Hematopoietic multipotent progenitor cell (in vitro differentiated cells): Measurements from ENCODE around the gene UBE2L5. TPM values are rescaled to one million over a fixed set of nuclear protein-coding genes. Genes with fewer than 3 reads are reported as not detected.

ENCODE experiments used
- DNase-seq, 3 donors: peaks; one replicate each; pipeline ENCODE4 v3.0.0-alpha.2; 2011 to 2015; ENCODE audit warnings: low read depth in 2 of 3, low spot score in 2 of 3
- total RNA-seq: library from RNA; depleted of rRNA; stranded (reverse); fragments of >200 nt; gene quantifications from one replicate; pipeline ENCODE4 v1.2.3, GENCODE V29; 2012

UBE2L5 gene
- total RNA-seq, 1 donor = 0.27 TPM

- DNase-seq = no peak
These were observed 18.8 kb upstream of the UBE2L5 start for GRCh38 chr13:30403456-30403855.

- no peak for DNase-seq
These were observed 18.1 kb upstream of the UBE2L5 start for GRCh38 chr13:30404207-30404606.

DNA sequence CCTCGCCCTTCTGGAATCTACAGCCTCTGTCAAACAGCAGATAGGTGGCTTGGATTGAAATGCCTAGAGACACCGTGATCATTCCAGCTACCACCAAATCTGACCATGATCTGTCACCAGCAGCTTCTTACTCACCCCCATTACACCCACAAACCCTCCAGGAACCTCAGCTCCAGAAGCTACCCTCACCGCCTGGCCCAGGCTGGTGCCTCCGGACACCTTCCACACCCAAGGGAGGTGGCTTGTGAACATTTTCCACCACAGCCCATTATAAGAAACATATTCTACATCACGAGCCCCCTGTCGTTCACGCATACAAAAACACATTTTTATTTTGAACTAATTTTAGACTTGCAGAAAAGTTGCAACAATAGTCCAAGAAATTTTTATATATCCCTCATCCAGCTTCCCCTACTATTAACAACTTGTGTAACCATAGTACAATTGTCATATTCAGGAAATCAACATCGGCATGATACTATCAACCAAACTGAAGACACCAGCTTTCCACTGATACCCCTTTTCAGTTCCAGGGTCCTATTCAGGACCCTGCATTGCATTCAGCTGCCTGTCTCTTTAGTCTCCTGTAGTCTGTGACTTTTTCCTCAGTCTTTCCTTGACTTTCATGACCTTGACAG, 15.4 kb upstream of the UBE2L5 start:
- DNase-seq = no peak

GRCh38 chr13:30408319-30409101, 13.8 kb upstream of the UBE2L5 start:
- DNase-seq = peak; percentile 75 to 96 (median 94)

GRCh38 chr13:30409886-30410704, 12.2 kb upstream of the UBE2L5 start:
- DNase-seq = no peak

DNA sequence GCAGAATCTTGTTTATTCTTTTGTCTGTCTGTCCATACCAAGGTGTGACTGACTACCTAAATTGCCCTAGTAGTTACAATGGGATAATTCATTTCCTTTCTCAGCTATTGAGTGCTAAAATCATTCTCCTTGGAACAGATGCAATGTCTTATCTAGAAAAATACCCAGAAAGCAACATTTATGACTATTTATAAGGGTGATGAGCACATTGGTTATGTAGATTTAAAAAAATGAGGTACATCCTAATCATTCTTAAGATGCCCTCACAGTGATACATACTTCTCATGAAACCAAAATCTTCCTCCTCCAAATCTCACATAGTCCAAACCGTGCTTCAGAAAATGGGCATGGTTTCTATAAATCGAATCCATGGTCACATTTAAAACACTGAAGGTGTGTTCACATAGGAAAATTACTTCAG, 11.6 kb upstream of the UBE2L5 start:
- DNase-seq = no peak

DNA sequence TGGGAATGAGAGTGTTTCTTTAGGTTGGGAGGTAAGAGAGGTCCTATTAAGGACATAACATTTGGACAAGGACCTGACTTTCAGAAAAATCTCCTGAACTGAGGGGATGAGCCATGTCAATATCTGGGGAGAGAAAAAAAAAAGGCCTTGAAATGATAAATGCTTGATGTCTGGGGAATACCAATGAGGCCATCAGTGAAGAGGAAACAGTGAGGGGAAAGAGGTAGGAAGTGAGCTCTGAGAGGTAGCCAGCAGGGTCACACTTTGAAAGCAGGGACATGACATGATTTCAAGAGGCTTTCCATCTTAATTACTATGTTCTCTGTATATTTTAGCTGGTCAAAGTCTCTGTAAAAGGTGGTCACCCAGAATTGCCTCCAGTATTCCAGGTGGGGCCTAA, 9.9 kb upstream of the UBE2L5 start:
- no peak for DNase-seq

GRCh38 chr13:30413842-30414241, 8.5 kb upstream of the UBE2L5 start:
- DNase-seq = no peak

DNA sequence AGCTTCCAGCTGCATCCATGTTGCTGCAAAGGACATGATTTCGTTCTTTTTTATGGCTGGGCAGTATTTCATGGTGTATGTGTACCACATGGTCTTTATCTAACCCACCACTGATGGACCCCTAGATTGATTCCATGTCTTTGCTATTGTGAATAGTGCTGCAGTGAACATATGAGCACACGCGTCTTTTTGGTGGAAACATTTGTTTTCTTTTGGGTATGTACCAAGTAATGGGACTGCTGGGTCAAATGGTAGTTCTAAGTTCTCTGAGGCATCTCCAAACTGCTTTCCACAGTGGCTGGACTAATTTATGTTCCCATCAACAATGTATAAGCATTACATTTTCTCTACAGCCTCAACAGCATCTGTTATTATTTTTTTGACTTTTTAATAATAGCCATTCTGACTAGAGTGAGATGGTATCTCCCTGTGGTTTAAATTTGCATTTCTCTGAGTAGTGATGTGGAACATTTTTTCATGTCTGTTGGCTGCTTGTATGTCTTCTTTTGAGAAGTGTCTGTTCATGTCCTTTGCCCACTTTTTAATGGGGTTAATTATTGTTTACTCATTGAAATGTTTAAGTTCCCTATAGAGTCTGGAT, 6.8 kb upstream of the UBE2L5 start:
- DNase-seq = no peak

DNA sequence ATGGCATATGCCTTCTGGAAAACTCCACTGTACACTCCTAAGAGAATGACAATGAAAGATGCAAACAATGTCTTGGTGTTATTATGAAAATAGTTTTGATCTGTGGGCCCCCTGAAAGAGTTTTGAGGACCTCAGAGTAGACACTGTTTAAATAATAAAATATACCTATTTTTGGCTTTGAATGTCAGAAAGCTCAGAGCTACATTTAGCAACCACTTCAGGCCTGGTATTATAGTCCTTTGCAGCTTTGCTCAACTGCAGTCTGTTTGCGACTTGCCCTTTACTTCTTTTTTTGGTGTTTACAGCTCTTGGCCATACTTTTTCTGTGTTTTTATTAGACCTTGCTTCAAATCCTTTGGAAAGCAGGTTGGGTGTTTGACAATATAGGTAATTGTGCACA, 5.8 kb upstream of the UBE2L5 start:
- no peak for DNase-seq

DNA sequence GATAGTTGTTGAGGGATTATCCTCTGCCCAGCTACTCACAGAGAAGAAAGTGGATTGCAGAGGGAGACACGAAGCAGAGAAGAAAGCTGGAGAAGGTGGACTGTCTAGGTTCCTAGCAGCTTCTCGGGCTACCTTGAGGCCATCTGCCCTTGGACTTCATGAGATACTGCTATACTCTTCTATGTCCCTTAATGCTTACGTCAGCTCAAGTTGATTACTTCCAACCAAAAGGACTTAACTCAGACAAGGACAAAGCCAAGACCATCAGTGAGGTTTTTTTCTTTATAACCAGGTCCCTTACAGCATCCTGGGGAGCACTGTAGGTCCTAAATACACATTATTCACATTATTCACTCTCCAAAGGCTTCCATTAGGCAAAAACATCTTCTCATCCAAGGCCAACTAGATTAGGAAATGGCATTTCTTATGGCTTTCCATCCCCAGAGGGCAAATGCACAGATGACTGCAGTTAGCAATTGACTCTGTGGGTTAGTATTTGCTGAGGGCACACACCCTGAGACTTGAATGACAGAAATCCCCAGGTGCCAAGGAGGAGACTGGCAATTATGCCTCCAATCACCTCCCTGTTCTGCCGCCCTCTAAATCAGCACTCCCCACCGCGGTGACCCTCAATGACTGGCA, 4.1 kb upstream of the UBE2L5 start:
- no peak for DNase-seq

DNA sequence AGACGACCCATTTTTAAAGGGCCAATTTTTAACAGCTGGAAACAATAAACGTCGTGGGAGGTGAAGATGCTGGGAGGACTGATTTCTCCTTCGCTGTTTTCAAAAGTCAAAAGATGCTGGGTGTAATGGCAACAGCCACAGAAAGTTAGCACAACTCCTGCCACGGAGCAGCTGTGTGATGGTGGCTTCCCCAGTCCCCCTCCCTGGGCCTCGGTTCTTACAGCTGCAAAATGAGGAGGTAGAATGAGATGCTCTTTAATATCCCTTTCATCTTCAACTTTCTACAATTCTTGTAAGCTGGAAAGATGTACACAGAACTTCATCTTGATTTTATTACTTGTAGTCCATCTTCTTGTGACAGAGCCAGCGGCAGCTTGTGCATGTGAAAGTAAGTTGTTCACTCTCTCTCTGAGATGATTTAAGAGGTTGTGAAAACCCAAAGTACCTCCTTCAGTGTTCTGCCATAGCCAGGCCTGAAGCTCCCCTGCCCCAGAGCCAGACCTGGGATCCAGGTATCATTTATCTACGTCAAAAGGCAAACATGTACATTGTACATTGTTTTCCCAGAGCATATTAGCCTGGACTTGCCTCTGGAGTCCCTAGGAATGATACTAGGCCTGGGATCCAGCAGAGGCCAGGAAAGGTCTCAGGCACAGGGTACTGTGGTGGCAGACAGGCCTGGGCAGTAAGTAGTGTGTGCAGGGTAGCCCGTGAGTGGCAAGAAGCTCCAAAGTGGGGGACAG, 3.4 kb upstream of the UBE2L5 start:
- no peak for DNase-seq

- peak in 2 of 3 donors; percentile 57 to 67 for DNase-seq
These were observed 920 bp upstream of the UBE2L5 start for GRCh38 chr13:30421093-30422053.

GRCh38 chr13:30423891-30424290, 1.6 kb downstream of the UBE2L5 start:
- no peak for DNase-seq

GRCh38 chr13:30429235-30429634, 6.9 kb downstream of the UBE2L5 start:
- no peak for DNase-seq

- peak in 2 of 3 donors; percentile 58 to 59 for DNase-seq
These were observed 7.7 kb downstream of the UBE2L5 start for GRCh38 chr13:30429721-30430694.

DNA sequence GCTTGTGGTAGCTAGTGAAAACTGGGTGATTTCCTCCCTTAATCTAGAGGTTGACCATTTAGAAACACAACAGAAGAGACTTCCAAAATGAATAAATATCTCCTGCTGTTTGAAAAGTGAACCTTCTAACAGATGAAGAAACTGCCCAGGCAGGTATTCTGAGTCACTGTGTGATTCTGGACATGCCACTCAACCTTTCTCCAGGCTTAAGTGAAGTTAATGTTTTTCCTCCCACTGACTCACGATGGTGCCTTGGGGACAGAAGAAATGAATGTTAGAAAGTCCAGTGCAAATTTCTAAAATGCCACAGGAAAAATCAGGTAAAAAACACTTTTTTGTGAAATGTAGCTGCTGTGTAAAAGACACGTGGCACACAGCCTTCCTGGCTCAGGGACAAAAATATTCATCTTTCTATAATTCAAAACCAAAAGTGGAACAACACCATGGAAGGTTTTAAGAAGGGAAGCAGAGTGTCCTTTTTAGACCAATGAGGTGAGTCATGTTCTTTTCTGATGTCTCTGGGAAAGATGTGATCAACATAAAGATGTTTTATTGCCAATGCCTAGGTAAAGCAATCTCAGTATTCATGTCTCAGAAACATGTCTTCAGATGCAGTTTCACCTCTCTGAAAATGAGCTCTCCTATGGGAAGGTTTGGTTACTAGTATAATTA, 9.1 kb downstream of the UBE2L5 start:
- no peak for DNase-seq
